H9 (cell line): ENCODE results near the gene CCDC88C. TPM values are rescaled to one million over a fixed set of nuclear protein-coding genes. Genes with fewer than 3 reads are reported as not detected.

Experiments used
- DNase-seq: peaks from one replicate; pipeline ENCODE4 v3.0.0-alpha.2; 2017
- H2AFZ ChIP-seq: one replicate; pipeline ENCODE4 v1.6.1; 2013; ENCODE audit warnings: mild to moderate bottlenecking, low read length, control low read depth, moderate library complexity
- H2AK5ac ChIP-seq: 2 replicates; pipeline ENCODE4 v1.6.1; 2013; ENCODE audit warnings: low read length, control low read depth, mixed read lengths; ENCODE audit not compliant: insufficient read length
- H2BK120ac ChIP-seq: one replicate; pipeline ENCODE4 v1.6.1; 2013; ENCODE audit warnings: low read depth, mild to moderate bottlenecking, low read length, control low read depth, inconsistent platforms; ENCODE audit not compliant: poor library complexity, severe bottlenecking
- H2BK12ac ChIP-seq: 2 replicates; pipeline ENCODE4 v1.6.1; 2013; ENCODE audit warnings: low read length, control low read depth, mixed read lengths, low read depth; ENCODE audit not compliant: insufficient read length
- H2BK15ac ChIP-seq: 2 replicates; pipeline ENCODE4 v1.6.1; 2013; ENCODE audit warnings: low read depth, low read length, control low read depth
- H2BK20ac ChIP-seq: one replicate; pipeline ENCODE4 v1.6.1; 2013; ENCODE audit warnings: low read depth, mild to moderate bottlenecking, low read length, control low read depth, inconsistent platforms; ENCODE audit not compliant: poor library complexity, severe bottlenecking
- H2BK5ac ChIP-seq: 2 replicates; pipeline ENCODE4 v1.6.1; 2013; ENCODE audit warnings: low read length, control low read depth, mixed read lengths; ENCODE audit not compliant: insufficient read length
- H3K14ac ChIP-seq: 2 replicates; pipeline ENCODE4 v1.6.1; 2013; ENCODE audit warnings: low read length, control low read depth; ENCODE audit not compliant: insufficient read depth
- H3K18ac ChIP-seq: 2 replicates; pipeline ENCODE4 v1.6.1; 2013; ENCODE audit warnings: low read depth, mild to moderate bottlenecking, mixed read lengths, low read length, control low read depth; ENCODE audit not compliant: insufficient read length
- H3K23ac ChIP-seq: 2 replicates; pipeline ENCODE4 v1.6.1; 2013; ENCODE audit warnings: low read length, control low read depth, mixed read lengths, low read depth; ENCODE audit not compliant: insufficient read length
- H3K23me2 ChIP-seq: 2 replicates; pipeline ENCODE4 v1.6.1; 2013; ENCODE audit warnings: low read depth, mild to moderate bottlenecking, mixed read lengths, low read length, control low read depth; ENCODE audit not compliant: insufficient read length, poor library complexity, severe bottlenecking
- H3K27ac ChIP-seq: 2 replicates; pipeline ENCODE4 v1.5.1; 2013; ENCODE audit warnings: low read length, control low read depth, mixed read lengths, low read depth; ENCODE audit not compliant: insufficient read length
- H3K27me3 ChIP-seq: 2 replicates; pipeline ENCODE4 v1.6.1; 2013; ENCODE audit warnings: low read length, control low read depth, inconsistent platforms; ENCODE audit not compliant: insufficient read depth
- H3K4ac ChIP-seq: 2 replicates; pipeline ENCODE4 v1.6.1; 2013; ENCODE audit warnings: low read depth, mild to moderate bottlenecking, control low read depth, inconsistent platforms, low read length, moderate library complexity
- H3K4me1 ChIP-seq: 2 replicates; pipeline ENCODE4 v1.6.1; 2013; ENCODE audit warnings: low read length, control low read depth, inconsistent platforms; ENCODE audit not compliant: insufficient read depth
- H3K4me2 ChIP-seq: 2 replicates; pipeline ENCODE4 v1.6.1; 2013; ENCODE audit warnings: low read length, control low read depth, mixed read lengths; ENCODE audit not compliant: insufficient read length, insufficient read depth
- H3K56ac ChIP-seq: 2 replicates; pipeline ENCODE4 v1.6.1; 2013; ENCODE audit warnings: low read depth, mild to moderate bottlenecking, mixed read lengths, low read length, control low read depth; ENCODE audit not compliant: insufficient read length
- H3K79me1 ChIP-seq: 2 replicates; pipeline ENCODE4 v1.6.1; 2013; ENCODE audit warnings: low read depth, mild to moderate bottlenecking, moderate library complexity, low read length, control low read depth, inconsistent platforms; ENCODE audit not compliant: insufficient read depth, poor library complexity, severe bottlenecking
- H3K79me2 ChIP-seq: 2 replicates; pipeline ENCODE4 v1.6.1; 2013; ENCODE audit warnings: low read length, control low read depth, inconsistent platforms; ENCODE audit not compliant: insufficient read depth
- H3K9ac ChIP-seq: 2 replicates; pipeline ENCODE4 v1.6.1; 2013; ENCODE audit warnings: low read length, control low read depth, mixed read lengths; ENCODE audit not compliant: insufficient read length; ENCODE audit errors: extremely low read depth
- H3K9me3 ChIP-seq: one replicate; pipeline ENCODE4 v1.6.1; 2013; ENCODE audit warnings: low read depth, low read length, inconsistent platforms; ENCODE audit not compliant: control insufficient read depth
- H3T11ph ChIP-seq: one replicate; pipeline ENCODE4 v1.6.1; 2013; ENCODE audit warnings: mild to moderate bottlenecking, low read length, control low read depth, inconsistent platforms
- H4K20me1 ChIP-seq: one replicate; pipeline ENCODE4 v1.6.1; 2013; ENCODE audit not compliant: control insufficient read depth, insufficient read length, insufficient read depth
- H4K5ac ChIP-seq: 2 replicates; pipeline ENCODE4 v1.6.1; 2013; ENCODE audit warnings: low read depth, mild to moderate bottlenecking, mixed read lengths, low read length, control low read depth; ENCODE audit not compliant: insufficient read length
- H4K8ac ChIP-seq: replicated peaks from 2 replicates; pipeline ENCODE4 v1.6.1; 2013; ENCODE audit warnings: low read length, control low read depth, mixed read lengths, low read depth; ENCODE audit not compliant: insufficient read length
- H4K91ac ChIP-seq: 2 replicates; pipeline ENCODE4 v1.6.1; 2013; ENCODE audit warnings: low read depth, mild to moderate bottlenecking, moderate library complexity, mixed read lengths, low read length, control low read depth; ENCODE audit not compliant: insufficient read length
- H3K27ac Mint-ChIP-seq, 3 experiments: 2 replicates in 2 of 3; 3 replicates in 1 of 3; pipeline ENCODE4 v1.8.0; 2020 to 2021; ENCODE audit warnings: mixed read lengths in 3 of 3, mild to moderate bottlenecking in 1 of 3, moderate library complexity in 1 of 3
- H3K27me3 Mint-ChIP-seq: 2 replicates; pipeline ENCODE4 v1.8.0; 2021; ENCODE audit warnings: low read depth, mild to moderate bottlenecking, moderate library complexity, mixed read lengths
- H3K36me3 Mint-ChIP-seq, 3 experiments: 2 replicates in 2 of 3; 3 replicates in 1 of 3; pipeline ENCODE4 v1.8.0; 2020 to 2021; ENCODE audit warnings: low read depth in 3 of 3, mixed read lengths in 3 of 3; ENCODE audit not compliant: insufficient read depth in 1 of 3
- H3K4me1 Mint-ChIP-seq, 2 experiments: 2 replicates each; pipeline ENCODE4 v1.8.0; 2020; ENCODE audit warnings: mixed read lengths in 2 of 2
- H3K4me3 Mint-ChIP-seq, 2 experiments: 2 replicates in 1 of 2; 3 replicates in 1 of 2; pipeline ENCODE4 v1.8.0; 2020 to 2021; ENCODE audit warnings: mild to moderate bottlenecking in 2 of 2, mixed read lengths in 2 of 2, moderate library complexity in 1 of 2
- H3K9me3 Mint-ChIP-seq, 2 experiments: 2 replicates in 1 of 2; 3 replicates in 1 of 2; pipeline ENCODE4 v1.8.0; 2020; ENCODE audit warnings: mild to moderate bottlenecking in 2 of 2, mixed read lengths in 2 of 2, moderate library complexity in 1 of 2
- WGBS: extraction: QIAGEN DNeasy Blood & Tissue Kit; methylation state at CpG from one replicate; pipeline ENCODE4 v1.1.7; 2013; ENCODE audit warnings: missing lambda C conversion rate, low lambda C conversion rate, mixed read lengths; ENCODE audit not compliant: insufficient read length; ENCODE audit errors: extremely low coverage; 5-methylcytosine and 5-hydroxymethylcytosine counted together
- total RNA-seq: library from RNA; stranded (reverse); gene quantifications from 2 replicates; pipeline ENCODE4 v1.2.1, GENCODE V29; 2021
- TF ChIP-seq, protein P1 (sequence below): fragments of 200-600 bp; sonication (generic); conservative IDR thresholded peaks from 3 replicates; pipeline ENCODE4 v1.8.0; 2021; ENCODE audit warnings: antibody characterized with exemption, mild to moderate bottlenecking

The CCDC88C gene
- total RNA-seq, 1 experiment from 2014 or later: 52.4 TPM

DNA sequence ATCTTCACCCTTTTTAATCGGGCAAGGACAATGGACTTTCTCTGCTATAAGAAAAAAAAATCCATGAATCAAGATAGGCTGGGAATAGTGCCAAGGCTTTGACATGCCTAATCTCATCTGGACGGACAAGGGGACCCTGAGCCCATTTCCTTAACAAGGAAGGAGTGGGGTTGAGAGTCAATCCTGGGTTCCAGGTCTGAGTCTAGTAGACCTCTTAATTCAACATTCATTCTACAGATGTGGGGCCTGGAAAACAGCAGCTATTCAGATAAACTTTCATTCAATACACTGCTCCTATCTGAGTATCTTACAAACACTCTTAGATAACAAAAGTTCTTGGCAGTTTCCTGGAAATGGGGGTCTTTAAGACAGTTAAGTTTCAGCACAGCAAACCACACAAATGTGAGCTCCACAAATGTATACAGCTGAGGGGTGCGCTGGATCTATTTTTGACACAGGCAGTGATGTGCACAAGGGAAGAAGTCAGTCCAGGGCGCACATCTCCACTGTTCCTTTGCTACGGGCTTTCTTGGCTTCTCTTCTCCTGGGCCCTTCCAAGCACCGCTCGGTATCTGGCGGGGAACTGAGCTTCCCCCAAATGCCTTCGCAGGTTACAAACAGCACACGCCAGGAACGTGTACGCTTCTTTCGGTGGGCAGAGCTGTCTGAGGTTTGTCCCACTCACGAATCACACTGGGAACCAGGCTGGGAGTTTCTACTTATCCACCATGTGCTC, 90.9 kb downstream of the CCDC88C start:
- Histone ChIP-seq H3K79me1 (no peaks in the 10 kb centered on the region), H2BK20ac (no peak overlapping the region), H2AK5ac (no peak overlapping the region), H3K27me3 (no peaks in the 10 kb centered on the region), H4K8ac (no peak overlapping the region), H3K23ac (no peak overlapping the region), H3K14ac (no peak overlapping the region), H3K9ac (no peak overlapping the region), H3K27ac (no peak overlapping the region), H2BK15ac (no peak overlapping the region), H2BK120ac (no peak overlapping the region), H2BK12ac (no peak overlapping the region), H3K4me1 (no peaks in the 10 kb centered on the region), H2BK5ac (no peak overlapping the region), H3K79me2 (no peaks in the 10 kb centered on the region), H3K4me2 (no peak overlapping the region), H3K4ac (no peak overlapping the region), H2AFZ (no peak overlapping the region), H4K91ac (no peak overlapping the region), H3T11ph (no peak overlapping the region), H4K5ac (no peak overlapping the region), H4K20me1 (no peaks in the 10 kb centered on the region), H3K18ac (no peak overlapping the region), H3K56ac (no peak overlapping the region), H3K23me2 (no peaks in the 10 kb centered on the region), H3K9me3 (no peaks in the 10 kb centered on the region)
- Mint-ChIP-seq H3K9me3 (no peaks in the 10 kb centered on the region), H3K27me3 (no peaks in the 10 kb centered on the region), H3K36me3 (peaks cover 5 to 51% (median 15%) of the 10 kb centered on the region in 3 experiments; a peak in 5 of 7 replicates), H3K27ac (peak overlapping the region in 1 of 3 experiments; percentile 85; a peak in 2 of 7 replicates), H3K4me3 (no peak overlapping the region), H3K4me1 (peaks cover 16 to 25% of the 10 kb centered on the region in 2 experiments)
- TF ChIP-seq, protein P1, sequence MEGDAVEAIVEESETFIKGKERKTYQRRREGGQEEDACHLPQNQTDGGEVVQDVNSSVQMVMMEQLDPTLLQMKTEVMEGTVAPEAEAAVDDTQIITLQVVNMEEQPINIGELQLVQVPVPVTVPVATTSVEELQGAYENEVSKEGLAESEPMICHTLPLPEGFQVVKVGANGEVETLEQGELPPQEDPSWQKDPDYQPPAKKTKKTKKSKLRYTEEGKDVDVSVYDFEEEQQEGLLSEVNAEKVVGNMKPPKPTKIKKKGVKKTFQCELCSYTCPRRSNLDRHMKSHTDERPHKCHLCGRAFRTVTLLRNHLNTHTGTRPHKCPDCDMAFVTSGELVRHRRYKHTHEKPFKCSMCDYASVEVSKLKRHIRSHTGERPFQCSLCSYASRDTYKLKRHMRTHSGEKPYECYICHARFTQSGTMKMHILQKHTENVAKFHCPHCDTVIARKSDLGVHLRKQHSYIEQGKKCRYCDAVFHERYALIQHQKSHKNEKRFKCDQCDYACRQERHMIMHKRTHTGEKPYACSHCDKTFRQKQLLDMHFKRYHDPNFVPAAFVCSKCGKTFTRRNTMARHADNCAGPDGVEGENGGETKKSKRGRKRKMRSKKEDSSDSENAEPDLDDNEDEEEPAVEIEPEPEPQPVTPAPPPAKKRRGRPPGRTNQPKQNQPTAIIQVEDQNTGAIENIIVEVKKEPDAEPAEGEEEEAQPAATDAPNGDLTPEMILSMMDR: no peak
- DNase-seq: no peak
- no CpG with 5 or more reads among the region's 14 CpGs for WGBS
